SK-N-SH (cell line): ENCODE measurements around the gene CCDC88B.

ENCODE experiments used
- ELF1 ChIP-seq: IDR thresholded peaks from 2 replicates; pipeline ENCODE4 v1.4.0; 2012
- EP300 ChIP-seq, 2 experiments: IDR thresholded peaks; 2 replicates each; pipeline versions ENCODE4 v1.4.0 to v1.6.1; 2012; ENCODE audit warnings: borderline replicate concordance in 1 of 2, low read depth in 1 of 2, low read length in 1 of 2
- FOXM1 ChIP-seq: IDR thresholded peaks from 2 replicates; pipeline ENCODE4 v1.4.0; 2012; ENCODE audit warnings: low read depth, mild to moderate bottlenecking
- GABPA ChIP-seq: IDR thresholded peaks from 2 replicates; pipeline ENCODE4 v1.4.0; 2012; ENCODE audit warnings: low read depth, mild to moderate bottlenecking
- IRF3 ChIP-seq: fragments of 150-350 bp; IDR thresholded peaks from 2 replicates; pipeline ENCODE4 v1.6.1; 2016; ENCODE audit warnings: mild to moderate bottlenecking, low read depth, low read length
- MAX ChIP-seq: IDR thresholded peaks from 2 replicates; pipeline ENCODE4 v1.4.0; 2012; ENCODE audit warnings: low read depth
- NRF1 ChIP-seq: IDR thresholded peaks from 2 replicates; pipeline ENCODE4 v1.6.1; 2012; ENCODE audit warnings: low read depth, mild to moderate bottlenecking, low read length
- POLR2AphosphoS5 ChIP-seq: IDR thresholded peaks from 2 replicates; pipeline ENCODE4 v1.6.1; 2012; ENCODE audit warnings: low read depth, low read length
- RFX5 ChIP-seq: IDR thresholded peaks from 2 replicates; pipeline ENCODE4 v1.6.1; 2012; ENCODE audit warnings: mild to moderate bottlenecking, improper control_type of control experiment, low read length
- TEAD4 ChIP-seq: IDR thresholded peaks from 2 replicates; pipeline ENCODE4 v1.4.0; 2012; ENCODE audit warnings: mild to moderate bottlenecking, borderline replicate concordance; ENCODE audit not compliant: insufficient read depth
- TF ChIP-seq, protein P1 (sequence below): IDR thresholded peaks from 2 replicates; pipeline ENCODE4 v1.4.0; 2012; ENCODE audit warnings: low read depth, borderline replicate concordance
- TF ChIP-seq, protein P2 (sequence below): fragments of 200-600 bp; sonication (generic); IDR thresholded peaks from 2 replicates; pipeline ENCODE4 v1.6.1; 2017; ENCODE audit warnings: antibody characterized with exemption, mild to moderate bottlenecking, moderate library complexity

- TF ChIP-seq RFX5: no peak
- TF ChIP-seq, protein P1, sequence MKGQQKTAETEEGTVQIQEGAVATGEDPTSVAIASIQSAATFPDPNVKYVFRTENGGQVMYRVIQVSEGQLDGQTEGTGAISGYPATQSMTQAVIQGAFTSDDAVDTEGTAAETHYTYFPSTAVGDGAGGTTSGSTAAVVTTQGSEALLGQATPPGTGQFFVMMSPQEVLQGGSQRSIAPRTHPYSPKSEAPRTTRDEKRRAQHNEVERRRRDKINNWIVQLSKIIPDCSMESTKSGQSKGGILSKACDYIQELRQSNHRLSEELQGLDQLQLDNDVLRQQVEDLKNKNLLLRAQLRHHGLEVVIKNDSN: no peak
- TF ChIP-seq FOXM1: no peak
- TF ChIP-seq, protein P2, sequence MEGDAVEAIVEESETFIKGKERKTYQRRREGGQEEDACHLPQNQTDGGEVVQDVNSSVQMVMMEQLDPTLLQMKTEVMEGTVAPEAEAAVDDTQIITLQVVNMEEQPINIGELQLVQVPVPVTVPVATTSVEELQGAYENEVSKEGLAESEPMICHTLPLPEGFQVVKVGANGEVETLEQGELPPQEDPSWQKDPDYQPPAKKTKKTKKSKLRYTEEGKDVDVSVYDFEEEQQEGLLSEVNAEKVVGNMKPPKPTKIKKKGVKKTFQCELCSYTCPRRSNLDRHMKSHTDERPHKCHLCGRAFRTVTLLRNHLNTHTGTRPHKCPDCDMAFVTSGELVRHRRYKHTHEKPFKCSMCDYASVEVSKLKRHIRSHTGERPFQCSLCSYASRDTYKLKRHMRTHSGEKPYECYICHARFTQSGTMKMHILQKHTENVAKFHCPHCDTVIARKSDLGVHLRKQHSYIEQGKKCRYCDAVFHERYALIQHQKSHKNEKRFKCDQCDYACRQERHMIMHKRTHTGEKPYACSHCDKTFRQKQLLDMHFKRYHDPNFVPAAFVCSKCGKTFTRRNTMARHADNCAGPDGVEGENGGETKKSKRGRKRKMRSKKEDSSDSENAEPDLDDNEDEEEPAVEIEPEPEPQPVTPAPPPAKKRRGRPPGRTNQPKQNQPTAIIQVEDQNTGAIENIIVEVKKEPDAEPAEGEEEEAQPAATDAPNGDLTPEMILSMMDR: no peak
- no peak for TF ChIP-seq NRF1
- no peak for TF ChIP-seq GABPA
- TF ChIP-seq ELF1: no peak
- no peak for TF ChIP-seq POLR2AphosphoS5
- no peak for TF ChIP-seq EP300 (IDR thresholded peaks at IDR 0.05; ENCODE audit: borderline replicate concordance in 1 of 2, low read depth in 1 of 2, low read length in 1 of 2)
- no peak for TF ChIP-seq IRF3
- TF ChIP-seq TEAD4: no peak
- no peak for TF ChIP-seq MAX
Observed at GRCh38 chr11:64383580-64383979, 43.6 kb downstream of the CCDC88B start.
